Tibial artery (tissue), 4 donors: Measurements from ENCODE around the gene TCAP.

ENCODE experiments used
- DNase-seq, 2 donors: peaks; one replicate each; pipeline ENCODE4 v3.0.0-alpha.2; 2019
- H3K27ac ChIP-seq, 2 donors: fragments of 200-600 bp; sonication (generic) in 1 of 2; 1 replicate in 1 of 2; 2 replicates in 1 of 2; pipeline ENCODE4 v1.5.1; 2018 to 2019; ENCODE audit warnings: mild to moderate bottlenecking in 1 of 2
- H3K27me3 ChIP-seq, 2 donors: fragments of 200-600 bp; sonication (generic) in 1 of 2; one replicate each; pipeline versions ENCODE4 v1.5.1 to v1.6.0; 2016 to 2019
- H3K36me3 ChIP-seq, 3 donors: fragments of 200-600 bp; sonication (generic) in 2 of 3; one replicate each; pipeline ENCODE4 v1.5.1; 2016 to 2019; ENCODE audit warnings: mild to moderate bottlenecking in 2 of 3
- H3K4me1 ChIP-seq, 4 donors: fragments of 200-600 bp; sonication (generic) in 2 of 4; 1 replicate in 3 of 4; 2 replicates in 1 of 4; pipeline ENCODE4 v1.5.1; 2016 to 2019
- H3K4me3 ChIP-seq, 2 donors: fragments of 200-600 bp; sonication (generic) in 1 of 2; 1 replicate in 1 of 2; 2 replicates in 1 of 2; pipeline ENCODE4 v1.5.1; 2018 to 2019; ENCODE audit warnings: mild to moderate bottlenecking in 2 of 2
- H3K9me3 ChIP-seq, 3 donors: fragments of 200-600 bp; sonication (generic) in 1 of 3; one replicate each; pipeline ENCODE4 v1.5.1; 2016 to 2019
- intact Hi-C: fragments of 100-400 bp; cut with DNase I; formaldehyde crosslinking; loops from one replicate; pipeline ENCODE4 v1.15.0; 2023; ENCODE audit warnings: low total_unique reads
- TF ChIP-seq, protein P1 (sequence below), 2 experiments: fragments of 200-600 bp in 1 of 2; fragments of 450-650 bp in 1 of 2; IDR thresholded peaks; one replicate each; pipeline ENCODE4 v1.5.1; 2017 to 2019; ENCODE audit warnings: antibody characterized with exemption in 2 of 2, mild to moderate bottlenecking in 1 of 2, moderate library complexity in 1 of 2

TCAP gene

DNA sequence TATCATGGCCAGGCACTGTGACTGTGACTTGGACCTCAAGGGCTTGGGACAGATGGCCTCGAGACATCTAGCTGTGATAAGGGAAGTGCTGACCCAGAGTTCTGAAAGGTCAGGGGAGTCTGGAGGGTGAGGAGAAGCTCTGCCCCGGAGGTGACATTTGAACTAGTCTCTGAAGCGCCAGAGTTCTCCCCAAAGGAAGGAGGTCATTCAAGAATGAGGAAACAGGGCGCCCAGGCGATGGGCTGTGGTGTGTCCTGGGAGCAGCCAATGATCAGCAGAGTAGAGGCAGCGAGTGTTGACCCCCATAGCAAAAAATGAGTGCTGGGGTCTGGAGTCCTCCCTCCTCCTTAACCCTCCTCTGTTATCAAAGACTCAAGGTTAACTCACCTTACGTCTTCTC lies 23.3 kb upstream of the TCAP start:
- Histone ChIP-seq H3K4me3 (no peak overlapping the region), H3K27ac (no peak overlapping the region), H3K36me3 (no peaks in the 10 kb centered on the region), H3K4me1 (peaks cover 0 to 32% (median 24%) of the 10 kb centered on the region in 4 donors), H3K9me3 (no peaks in the 10 kb centered on the region), H3K27me3 (no peaks in the 10 kb centered on the region)
- intact Hi-C loops, result no loop called here
- TF ChIP-seq, protein P1, sequence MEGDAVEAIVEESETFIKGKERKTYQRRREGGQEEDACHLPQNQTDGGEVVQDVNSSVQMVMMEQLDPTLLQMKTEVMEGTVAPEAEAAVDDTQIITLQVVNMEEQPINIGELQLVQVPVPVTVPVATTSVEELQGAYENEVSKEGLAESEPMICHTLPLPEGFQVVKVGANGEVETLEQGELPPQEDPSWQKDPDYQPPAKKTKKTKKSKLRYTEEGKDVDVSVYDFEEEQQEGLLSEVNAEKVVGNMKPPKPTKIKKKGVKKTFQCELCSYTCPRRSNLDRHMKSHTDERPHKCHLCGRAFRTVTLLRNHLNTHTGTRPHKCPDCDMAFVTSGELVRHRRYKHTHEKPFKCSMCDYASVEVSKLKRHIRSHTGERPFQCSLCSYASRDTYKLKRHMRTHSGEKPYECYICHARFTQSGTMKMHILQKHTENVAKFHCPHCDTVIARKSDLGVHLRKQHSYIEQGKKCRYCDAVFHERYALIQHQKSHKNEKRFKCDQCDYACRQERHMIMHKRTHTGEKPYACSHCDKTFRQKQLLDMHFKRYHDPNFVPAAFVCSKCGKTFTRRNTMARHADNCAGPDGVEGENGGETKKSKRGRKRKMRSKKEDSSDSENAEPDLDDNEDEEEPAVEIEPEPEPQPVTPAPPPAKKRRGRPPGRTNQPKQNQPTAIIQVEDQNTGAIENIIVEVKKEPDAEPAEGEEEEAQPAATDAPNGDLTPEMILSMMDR (IDR thresholded peaks at IDR 0.05), result no peak
- DNase-seq, result no peak

DNA sequence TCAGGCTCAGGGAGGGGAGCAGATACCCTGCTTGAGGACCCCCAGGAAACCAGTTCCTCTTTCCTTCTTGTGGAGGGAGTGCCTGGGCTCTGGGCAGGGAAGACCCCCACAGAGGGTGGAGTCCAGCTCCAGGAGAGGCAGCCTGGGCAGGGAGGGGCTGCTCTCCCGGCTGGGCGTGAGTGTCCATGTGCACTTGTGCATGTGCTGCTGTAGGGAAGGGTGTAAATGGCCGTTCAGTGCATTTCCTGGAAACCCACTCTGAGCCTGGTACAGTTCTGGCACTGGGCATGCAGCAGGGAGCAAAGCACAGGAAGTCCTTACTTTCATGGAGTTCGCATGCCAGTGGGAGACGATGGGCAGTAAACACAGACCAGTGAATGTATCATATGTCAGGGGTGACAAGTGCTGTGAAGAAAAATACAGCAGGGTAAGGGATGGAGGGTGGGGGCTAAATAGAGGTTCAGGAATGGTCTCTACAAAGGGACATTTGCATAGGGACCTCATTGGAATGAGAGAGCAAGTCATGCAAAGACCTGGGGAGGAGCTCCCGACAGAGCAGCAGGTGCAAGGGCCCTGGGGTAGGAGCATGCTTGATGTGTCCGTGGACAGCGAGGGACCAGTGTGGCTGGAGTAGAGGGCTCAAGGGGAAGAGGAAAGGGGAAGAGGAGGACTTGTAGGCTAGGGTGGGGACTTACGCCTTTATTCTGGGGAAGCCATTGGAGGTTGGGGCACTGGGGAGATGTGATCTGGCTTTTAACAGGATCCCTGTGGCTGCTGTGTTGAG lies 22.7 kb upstream of the TCAP start:
- DNase-seq, result no peak
- intact Hi-C loops, result no loop called here
- Histone ChIP-seq H3K36me3 (no peaks in the 10 kb centered on the region), H3K27me3 (no peaks in the 10 kb centered on the region), H3K4me1 (peaks cover 0 to 32% (median 23%) of the 10 kb centered on the region in 4 donors), H3K9me3 (no peaks in the 10 kb centered on the region), H3K4me3 (no peak overlapping the region), H3K27ac (no peak overlapping the region)
- TF ChIP-seq, protein P1 (IDR thresholded peaks at IDR 0.05), result no peak

DNA sequence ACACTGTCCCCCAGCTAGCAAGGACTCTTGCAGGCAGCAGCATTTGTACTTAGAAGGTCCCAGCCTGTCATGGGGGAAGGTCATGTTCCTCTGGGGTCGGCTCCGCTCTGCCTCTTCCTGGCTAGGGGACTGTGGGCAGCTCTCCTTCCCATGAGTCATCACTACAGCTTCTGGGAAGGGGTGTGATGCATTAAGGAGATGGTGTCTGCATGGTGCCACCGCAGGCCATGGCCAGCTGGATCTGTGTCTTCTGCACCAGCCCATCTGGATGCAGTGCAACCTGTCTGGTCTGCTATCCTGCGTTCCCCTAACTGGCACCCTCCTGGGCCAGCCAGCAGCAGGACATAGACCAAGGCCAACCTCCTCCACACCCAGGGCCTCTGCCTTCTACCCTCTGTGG lies 21.9 kb upstream of the TCAP start:
- Histone ChIP-seq H3K4me1 (peaks cover 0 to 24% (median 16%) of the 10 kb centered on the region in 4 donors), H3K36me3 (no peaks in the 10 kb centered on the region), H3K9me3 (no peaks in the 10 kb centered on the region), H3K27ac (no peak overlapping the region), H3K27me3 (no peaks in the 10 kb centered on the region), H3K4me3 (no peak overlapping the region)
- TF ChIP-seq, protein P1 (IDR thresholded peaks at IDR 0.05), result no peak
- intact Hi-C loops, result no loop called here
- no peak for DNase-seq

DNA sequence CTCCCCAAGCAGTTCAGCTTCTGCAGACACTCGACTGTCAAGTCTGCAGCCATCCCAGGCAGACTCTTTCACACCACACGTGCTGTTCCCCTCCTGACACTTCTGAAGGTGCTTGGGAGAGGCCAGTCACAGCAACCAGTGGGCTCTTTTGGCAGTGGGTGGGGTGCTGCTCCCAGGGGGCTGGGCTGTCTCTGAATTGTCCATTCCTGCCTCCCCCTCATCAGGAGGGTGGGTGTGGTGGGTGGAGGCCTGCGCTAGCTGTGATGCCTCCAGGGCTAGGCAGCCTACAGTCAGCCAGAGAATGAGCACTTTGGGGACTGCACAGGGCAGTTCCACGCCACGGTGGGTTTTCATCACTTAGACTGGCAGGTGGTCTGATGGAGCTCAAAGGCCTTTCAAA lies 17.9 kb upstream of the TCAP start:
- Histone ChIP-seq H3K27me3 (no peaks in the 10 kb centered on the region), H3K27ac (no peak overlapping the region), H3K4me3 (no peak overlapping the region), H3K9me3 (no peaks in the 10 kb centered on the region), H3K4me1 (peaks cover 0 to 7% (median 0%) of the 10 kb centered on the region in 4 donors), H3K36me3 (peaks cover 0 to 4% (median 0%) of the 10 kb centered on the region in 3 donors)
- TF ChIP-seq, protein P1 (IDR thresholded peaks at IDR 0.05), result no peak
- no peak for DNase-seq
- intact Hi-C loops, result no loop called here

DNA sequence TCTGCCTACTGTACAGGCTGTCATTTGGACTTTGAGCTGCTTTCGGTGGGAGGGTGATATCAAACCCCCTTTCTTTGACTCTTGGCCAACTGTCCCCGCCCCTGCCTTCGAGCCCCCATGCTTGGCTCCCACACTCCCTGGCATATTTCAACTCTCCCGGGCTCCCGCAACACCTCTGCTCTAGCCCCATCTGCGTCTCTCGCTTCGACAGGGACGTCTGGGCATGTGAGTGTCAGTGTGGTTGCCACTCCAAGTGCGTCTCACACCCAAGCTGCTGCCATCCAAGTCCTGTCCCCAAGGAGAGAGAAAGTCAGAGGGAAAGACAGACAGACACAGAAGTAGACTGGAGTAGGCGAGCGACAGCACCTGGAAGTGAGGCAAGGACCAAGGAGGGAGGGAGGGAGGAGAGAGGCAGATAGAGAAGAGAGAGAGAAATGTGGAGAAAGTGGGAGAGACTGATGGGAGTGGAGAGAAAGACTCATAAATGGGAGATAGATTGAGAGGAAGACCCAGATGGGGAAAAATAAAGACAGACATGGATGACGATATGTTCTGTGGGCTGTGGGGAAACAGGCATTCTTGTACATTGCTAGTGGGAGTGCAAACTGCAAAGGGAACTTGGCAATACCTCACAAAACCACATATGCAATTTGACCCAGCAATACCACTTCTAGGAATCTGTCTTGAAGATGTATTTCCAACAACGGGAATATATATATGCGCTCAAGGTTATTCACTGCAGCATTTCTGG lies 16.4 kb upstream of the TCAP start:
- peaks cover 0 to 4% (median 0%) of the 10 kb centered on the region in 3 donors for H3K36me3 ChIP-seq
- no peak for DNase-seq
- H3K27me3 ChIP-seq, result no peaks in the 10 kb centered on the region
- intact Hi-C loops, result no loop called here
- no peaks in the 10 kb centered on the region for H3K9me3 ChIP-seq
- TF ChIP-seq, protein P1 (IDR thresholded peaks at IDR 0.05), result no peak
- no peak overlapping the region for H3K4me3 ChIP-seq
- no peak overlapping the region for H3K27ac ChIP-seq
- H3K4me1 ChIP-seq, result peaks cover 0 to 7% (median 1%) of the 10 kb centered on the region in 4 donors
